Embryonic facial prominence (tissue), 1 donor: ENCODE measurements around the gene XPO4.

Experiments
- DNase-seq: peaks from one replicate; pipeline ENCODE4 v3.0.0-alpha.2; 2016; ENCODE audit errors: extremely low spot score

XPO4 gene

DNA sequence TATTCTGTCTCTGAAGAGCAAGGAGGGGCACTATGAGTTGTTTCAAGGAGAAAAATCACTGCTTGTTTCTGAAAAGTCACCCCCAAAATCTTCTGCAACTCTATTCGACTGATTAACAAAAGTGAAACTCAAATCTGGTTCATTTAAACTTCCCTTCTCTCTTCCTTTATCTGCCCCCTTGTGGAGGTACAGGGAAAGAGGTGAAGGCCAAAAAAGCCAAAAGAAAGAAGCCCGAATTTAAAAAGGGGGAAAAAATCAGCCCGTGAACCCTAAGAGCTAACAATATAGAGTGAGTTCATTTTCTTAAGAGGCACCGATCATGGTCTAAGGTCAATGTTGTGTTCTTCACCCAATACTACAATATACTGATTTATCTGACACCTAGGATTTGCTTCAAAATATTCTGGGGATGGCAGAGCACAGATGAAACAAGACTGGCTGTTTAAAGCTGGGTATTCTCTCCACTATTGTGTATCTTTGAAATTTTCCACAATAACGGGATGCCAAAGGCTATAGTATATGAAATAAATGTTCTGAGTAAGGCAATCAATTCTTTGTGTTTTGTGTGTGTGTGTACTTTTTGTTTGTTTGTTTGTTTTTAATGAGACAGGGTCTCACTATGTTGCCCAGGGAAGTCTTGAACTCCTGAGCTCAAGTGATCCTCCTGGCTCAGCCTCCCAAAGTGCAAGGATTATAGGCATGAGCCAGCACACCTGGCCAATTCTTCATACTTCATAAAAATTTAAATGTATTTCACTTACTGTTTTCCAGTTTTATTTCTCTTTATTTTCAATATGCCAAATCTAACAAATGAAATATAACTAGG is 73.8 kb downstream of the XPO4 start:
- DNase-seq = no peak

DNA sequence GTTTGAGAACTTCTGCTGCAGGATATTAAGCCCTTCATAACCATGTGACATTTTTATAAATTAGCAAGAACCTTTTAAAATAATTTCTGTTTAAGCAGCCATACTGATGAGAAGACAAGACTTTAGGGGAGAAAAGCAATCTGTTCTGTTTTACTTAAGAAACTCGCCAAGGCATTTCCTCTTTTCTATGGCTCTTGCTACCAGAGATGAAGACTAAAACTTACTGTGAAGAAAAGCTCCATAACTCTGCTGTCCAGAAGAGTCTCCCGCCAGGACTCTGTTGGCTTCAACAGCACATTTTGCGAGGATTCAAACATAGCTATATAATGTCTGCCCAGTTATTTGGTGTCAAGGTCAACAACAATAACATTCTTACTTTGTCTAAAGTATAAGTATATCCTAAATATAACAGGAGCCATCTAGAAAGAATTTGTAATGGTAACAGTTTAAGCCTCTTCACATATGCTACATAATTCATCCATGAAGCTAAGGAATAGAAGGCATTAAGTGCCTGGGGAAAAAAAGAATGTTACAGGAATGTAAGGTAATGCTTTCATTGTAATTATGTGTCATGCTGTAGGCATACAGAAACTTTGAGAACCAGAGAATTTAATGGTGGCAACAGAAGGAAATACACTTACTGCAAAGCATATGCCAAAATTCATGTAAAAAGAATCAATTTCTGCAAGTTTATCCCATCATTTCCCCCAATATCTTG is 75.5 kb downstream of the XPO4 start:
- DNase-seq = no peak

DNA sequence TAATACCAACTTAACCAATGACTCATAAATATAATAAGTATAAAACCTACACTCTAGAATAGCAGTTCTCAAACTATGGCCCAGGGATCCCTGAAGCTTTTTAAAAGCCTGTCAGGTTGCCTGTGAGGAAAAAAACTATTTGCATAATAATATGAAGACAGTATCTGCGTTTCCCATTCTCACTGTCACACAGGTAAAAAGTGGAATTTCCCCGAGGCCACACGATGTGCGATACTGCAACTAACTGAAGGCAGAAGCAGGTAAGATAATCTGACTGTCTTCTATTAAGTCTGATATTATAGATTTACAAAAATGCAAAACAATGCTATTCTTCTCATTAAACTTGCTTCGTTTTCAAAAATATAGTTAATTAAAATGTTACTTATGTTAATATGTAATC is 76.2 kb downstream of the XPO4 start:
- no peak for DNase-seq

DNA sequence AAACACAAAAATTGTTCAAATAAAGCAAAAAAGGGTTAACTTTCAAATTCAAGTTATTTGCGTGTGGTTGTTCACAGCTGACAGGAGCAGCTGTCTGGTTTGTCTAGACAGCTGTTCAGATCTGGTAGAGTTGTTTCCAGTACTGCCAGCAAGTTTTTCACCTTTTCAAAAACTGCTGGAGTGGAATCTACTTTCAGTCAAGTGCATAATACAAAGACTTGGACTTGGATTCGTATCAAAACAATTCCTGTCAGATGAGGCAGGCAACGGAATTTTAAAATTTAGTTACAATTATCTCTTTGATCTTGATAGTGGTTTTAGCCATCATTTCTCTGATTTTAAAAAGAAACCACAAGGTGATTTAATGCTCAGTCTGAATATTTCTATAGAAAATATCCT is 77.1 kb downstream of the XPO4 start:
- no peak for DNase-seq

DNA sequence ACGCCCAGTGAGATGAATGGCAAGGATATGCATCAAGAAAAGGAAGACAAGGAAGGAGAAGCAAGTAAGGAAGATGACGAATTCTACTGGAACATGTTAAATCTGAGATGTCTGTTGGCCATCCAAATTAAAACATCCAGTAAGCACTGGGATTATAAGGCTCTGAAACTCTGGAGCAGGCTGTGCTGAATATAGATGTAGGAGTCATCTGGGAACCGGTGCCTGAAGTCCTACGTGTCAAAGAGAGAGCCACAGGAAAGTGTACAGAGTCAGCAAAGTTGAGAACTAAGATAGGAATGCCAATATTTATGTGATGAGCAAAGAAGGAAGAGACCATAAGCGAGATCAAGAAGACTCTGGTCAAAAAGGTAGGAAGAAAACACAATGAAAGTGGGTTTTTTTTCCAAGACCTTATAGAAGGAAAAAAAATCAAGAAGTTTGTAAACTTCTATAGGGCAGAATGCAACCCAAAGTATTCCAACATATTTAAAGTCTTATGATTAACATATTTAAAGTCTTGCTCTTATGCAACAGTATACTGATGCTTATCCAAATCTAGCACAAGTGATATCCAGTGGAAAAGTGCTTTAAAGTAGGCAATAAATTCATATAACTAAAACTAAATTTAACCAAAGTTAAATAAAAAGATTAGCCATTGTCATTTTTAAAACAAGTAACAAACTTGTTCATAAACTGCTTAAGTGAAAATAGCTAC is 77.6 kb downstream of the XPO4 start:
- DNase-seq = no peak

DNA sequence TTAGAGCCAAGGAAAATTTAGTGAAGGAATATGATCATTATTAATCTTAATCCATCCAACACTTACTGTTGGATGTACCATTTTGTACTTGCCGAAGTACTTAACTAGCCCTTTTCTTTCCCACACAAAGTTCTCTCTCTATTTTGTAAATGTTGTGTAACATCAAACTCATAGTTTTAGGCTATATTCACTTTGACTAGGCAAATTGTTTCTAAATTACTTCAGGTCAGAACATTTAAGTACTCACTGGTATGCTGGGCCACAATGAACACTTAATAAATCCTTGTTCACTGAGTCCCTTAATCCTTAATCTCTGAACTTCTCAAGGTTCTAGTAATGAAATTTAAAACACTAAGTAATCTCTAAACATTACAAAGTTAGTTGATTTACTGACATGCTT is 79.5 kb downstream of the XPO4 start:
- DNase-seq = no peak

DNA sequence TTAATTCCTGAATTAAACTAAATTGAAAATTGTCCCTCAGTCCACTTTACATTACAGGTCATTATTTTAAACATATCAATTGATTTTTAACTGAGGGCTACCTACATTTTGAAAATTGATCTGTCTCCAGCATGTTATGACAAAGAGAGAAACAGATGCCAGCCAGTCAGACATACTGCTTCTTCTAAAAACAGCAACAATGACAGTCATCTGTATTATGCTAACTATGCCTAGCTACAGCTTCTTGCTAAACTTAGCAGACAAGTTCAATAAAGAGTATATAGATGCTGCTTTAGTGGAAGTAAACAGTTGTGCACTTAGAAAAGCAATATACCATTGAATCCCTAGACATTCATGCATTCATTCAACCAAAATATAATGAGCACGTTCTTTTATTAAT is 80.1 kb downstream of the XPO4 start:
- no peak for DNase-seq

DNA sequence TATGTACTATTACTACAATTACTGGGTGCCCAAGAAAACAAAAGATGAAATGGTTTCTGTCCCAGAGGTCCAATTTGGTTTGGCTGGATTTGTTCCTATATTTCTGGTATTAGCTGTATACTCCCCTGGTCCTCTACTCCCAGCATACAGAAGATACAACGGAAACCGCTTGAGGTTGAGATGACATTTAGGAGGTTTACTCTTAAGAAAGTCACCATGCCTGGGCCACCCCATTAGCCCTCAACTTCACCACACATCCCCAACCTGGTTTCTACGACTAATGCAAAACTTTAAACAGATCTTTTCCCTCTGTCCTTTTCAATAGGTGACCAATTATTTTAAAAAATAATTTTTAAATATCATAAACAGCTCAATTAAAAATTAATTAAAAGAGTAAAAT is 82.8 kb downstream of the XPO4 start:
- no peak for DNase-seq

DNA sequence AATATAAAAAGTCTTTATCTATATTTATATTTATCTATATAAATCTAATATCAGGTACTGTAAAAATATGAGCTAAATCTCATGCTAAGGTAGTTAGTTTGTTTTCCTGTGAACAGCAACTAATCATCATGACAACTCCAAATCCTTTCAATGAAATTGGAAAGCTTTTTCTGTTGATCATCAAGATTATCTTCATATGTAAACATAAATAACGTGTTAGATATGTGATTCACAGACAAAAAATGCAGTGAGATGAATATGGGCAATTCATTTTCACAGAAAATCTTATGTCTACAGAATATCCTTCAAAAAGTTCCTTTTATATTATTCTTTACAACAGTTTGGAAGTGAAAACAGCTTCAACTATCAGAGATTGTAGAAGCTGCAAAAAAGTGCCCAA is 87.1 kb downstream of the XPO4 start:
- no peak for DNase-seq

DNA sequence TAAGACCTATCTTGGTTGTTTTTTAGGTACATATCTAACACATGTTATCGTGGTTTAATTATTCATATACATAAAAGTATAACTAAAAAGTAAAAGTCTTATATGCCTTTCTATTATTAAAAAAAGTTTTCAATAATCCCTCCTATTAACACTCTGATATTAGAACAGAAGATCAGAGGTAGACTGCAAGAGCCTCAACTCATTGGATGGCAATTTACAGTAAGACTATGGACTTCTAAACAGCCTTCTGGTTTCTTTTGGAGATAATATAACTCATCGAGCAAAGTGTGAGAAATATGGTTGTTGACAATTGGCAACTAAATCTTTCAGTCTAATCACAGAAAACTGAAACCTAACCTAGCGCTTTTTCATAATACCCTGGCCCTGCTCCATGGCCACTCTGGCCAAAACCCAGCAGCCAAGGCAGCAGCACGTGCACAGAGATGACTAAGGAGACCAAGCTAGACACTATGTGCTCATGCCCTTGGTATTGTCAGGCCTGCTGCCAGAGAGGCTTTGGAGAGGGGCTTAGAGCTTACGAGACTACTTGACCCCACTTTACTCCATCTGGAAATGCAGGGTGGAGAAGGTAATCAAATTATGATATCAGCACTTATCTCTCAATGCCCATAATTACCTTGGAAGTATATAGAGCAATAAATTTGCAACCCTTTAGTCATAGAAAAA is 88.2 kb downstream of the XPO4 start:
- no peak for DNase-seq

DNA sequence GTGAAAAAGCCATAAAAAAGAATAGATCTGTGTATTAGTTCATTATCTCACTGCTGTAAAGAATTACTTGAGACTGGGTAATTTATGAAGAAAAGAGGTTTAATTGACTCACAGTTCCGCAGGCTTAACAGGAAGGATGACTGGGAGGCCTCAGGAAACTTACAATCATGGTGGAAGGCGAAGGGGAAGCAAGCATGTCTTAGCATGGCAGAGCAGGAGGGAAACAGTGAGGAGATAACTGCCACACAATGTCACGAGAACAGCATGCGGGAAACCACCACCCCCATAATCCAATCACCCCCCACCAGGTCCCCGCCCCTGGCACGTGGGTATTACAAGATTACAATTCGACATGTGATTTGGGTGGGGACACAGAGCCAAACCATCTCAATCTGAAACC is 89.7 kb downstream of the XPO4 start:
- DNase-seq = no peak

DNA sequence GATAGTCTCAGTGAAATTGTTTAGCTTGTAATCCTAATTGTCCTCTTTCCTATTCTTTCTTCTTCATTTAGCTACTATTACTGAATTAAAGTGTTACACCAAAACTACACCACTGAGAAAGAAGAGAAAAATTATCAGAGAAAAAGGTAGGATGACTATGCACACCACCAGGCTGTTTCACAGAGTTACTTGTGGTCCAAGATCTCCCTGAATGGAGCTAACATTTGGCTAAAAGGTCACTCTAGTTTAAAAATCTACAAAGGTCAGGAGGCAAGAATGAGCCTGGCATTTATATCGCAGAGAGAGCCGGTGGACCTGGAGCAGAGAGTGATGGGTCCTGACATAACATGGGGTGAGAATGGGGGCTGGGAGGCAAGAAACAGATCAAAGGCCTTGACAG is 91.7 kb downstream of the XPO4 start:
- DNase-seq = no peak

DNA sequence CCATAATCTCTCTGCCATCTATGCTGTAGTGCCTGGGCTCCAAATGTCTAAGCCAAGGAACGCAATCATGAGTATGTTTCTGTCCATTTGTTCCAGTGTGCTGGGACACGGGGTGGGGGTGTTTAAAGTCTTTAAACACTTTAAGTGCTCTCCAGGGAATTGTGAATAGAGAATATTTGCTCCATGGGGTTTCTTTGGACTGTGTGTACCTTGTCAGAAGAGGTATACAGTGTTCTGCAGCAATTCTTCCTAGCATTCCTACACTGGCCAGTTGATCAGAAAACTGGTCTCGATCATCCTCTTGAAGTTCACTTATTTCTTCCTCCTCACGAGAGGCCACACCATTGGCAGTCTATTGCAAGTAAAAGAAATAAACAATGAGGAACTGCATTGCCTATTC is 93.7 kb downstream of the XPO4 start:
- no peak for DNase-seq

DNA sequence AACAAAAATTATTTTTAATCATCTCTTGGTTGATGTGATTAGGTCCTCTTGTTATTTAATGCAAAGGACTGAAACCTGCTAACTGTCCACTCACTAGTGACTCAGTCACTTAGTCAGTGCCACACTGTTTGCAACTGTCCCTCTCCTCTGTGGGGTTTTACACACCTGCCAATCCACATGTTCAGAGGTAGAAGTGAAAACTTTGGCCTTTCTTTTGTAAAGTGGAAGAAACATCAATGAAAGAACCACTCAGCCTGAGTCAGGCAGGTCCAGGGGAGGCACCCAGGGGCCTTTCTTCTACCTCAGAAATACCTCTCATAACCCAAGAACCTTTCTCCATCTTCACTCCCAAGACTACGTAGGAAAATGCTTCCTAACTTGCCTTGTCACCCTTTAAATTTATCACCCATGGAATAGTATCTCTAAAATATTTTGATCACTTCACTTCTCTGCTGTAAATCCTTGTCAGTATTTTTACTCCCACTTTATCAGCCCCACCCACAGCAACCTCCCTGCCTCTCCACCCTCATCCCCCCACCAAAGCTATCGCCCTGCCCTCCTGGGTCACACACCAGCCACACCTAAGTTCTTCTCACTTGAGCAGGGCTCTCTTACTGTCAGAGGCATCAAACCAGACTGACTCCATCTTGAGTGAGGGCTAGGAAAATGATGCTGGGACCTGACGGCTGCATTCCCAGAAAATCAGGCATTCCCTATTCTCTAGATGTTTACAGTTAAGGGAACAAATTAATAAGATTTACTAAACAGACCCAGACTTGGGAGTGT is 99.2 kb downstream of the XPO4 start:
- no peak for DNase-seq

DNA sequence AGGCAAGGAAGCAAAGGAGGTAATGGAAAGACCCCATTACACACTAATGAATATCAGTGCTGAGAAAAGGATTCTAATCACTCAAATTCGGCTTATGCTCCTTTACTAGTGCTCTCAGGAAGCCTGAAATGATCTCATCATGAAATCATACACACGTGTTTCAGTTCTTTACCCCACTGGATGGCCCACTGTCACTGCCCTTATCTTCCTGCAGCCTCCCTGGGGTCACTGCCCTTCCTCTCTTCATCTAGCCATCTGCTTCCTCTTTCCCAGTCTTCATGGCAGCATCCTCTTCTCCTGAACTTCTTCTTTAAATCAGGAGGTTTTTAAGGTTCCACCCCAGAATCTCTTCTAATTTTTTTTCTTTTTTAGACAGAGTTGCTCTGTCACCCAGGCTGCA is 100.8 kb downstream of the XPO4 start:
- DNase-seq = no peak

DNA sequence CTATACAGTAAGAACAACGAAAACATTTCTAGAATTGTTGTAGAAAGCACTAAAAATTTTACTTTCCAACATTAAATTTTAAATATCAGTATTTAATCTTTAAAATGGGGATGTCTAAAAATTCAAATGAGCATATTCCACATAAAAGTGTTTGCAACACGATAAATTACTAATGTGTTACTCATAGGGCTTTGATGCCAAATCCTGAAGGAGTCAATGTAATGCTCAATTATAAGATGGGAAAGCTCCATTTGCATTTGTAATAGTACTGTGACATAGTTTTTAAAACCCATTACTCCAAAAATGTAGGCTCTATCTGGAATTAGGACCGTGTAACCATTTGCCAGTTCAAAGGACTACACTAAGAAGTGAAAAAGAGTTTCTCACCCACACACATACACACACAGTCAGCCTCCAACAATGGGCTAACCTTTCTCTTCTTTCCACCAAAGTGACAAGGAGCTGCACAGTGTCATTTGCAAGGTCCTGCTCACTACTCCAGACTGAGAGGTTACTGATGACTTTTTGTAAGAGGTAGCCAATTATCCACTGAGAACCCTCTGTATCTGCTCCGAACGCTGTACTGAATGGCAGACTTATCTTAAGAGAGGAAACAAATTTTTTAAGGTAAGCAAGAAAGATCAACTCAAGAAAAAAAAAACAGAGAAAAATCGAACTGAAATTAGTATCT is 102.7 kb downstream of the XPO4 start:
- no peak for DNase-seq

DNA sequence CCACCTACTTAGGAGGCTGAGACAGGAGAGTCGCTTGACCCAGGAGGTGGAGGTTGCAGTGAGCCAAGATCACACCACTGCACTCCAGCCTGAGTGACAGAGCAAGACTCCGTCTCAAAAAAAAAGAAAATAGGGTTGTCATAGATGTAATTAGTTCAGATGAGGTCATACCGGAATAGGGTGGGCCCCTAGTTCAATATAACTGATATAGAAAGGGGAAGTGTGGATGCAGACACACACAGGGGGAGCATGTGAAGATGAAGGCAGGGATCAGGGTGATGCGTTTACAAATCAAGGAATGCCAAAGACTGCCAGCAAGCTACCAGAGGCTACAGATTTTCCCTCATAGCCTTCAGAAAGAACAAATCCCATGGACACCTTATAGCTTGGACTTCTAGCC is 104.5 kb downstream of the XPO4 start:
- no peak for DNase-seq

DNA sequence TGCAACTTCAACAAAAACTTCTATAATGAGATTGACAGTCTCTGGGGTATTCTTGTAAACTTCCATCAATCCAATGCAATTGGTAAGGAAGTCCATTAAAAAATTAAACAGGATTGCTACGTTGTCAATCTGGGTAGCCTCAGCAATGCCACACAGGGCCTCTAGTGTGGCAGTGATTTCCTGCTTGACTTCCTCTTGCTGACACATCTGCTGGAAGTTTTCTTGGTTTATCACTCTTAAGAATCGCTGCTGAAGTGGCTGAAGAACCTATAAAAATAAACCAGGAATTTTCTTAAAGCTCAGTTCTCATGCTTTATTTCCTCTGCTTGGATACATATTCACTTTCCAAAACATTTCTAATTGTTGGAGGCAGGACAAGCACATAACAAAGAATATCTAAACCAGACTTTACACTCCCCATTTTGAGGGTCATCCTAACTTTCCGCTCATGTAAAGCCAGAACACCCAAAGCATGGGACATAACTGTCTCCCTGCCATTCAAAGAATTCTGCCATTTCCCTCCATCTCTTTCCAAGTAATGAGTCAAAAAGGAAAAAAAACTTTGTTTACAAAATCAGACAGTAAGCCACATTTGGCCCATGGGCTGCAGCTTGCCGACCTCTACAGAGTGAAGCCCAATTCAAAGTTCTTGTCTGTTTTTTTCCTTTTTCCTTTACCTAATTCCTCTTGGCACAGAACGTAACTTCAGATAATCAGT is 105.6 kb downstream of the XPO4 start:
- DNase-seq = no peak

DNA sequence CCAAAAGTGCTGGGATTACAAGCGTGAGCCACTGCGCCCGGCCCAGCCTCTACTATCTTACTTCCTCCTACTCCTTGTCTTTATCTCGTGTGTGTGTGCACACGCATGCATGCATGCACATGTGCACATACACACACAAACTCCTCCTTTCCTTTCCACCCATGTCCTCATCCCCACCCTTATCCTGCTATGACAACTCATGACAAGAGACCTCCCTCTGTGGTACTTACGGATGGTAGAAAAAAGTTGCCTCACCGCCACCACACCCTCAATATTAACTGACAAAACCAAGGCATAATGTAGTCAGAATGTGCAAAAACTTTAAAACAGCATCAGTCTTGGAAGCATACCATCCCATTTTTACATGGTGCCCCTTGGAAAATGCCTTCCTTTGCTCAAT is 112.9 kb downstream of the XPO4 start:
- no peak for DNase-seq

DNA sequence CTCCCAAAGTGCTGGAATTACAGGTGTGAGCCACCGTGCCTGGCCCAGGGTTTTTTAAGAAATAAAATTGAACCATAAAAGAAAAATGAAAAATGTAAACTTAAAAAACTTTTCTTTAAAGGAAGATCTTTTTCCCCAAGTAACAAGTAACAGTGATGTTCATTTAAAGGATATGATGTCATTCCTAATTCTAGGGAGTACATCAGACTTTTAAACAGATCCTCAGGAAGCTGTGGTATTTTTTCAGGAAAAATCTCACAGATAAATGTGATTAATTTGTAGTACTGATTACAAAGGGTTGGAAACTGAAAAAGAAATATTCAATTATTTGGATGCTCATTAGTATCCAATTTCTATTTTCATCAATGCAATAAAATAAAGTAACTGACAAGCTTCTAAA is 114.2 kb downstream of the XPO4 start:
- DNase-seq = no peak
